NCI-H2196 treated with DMSO at 0.1 percent for 48 hours (cell line): ENCODE results near the gene CCDC179.

Source experiments
- DNase-seq: peaks from one replicate; lab custom pipeline; 2025; ENCODE audit not compliant: unreplicated experiment; lab: John Stamatoyannopoulos, UW

CCDC179 gene

GRCh38 chr11:22808571-22809197 lies 51.6 kb downstream of the CCDC179 start:
- DNase-seq, result no peak

DNA sequence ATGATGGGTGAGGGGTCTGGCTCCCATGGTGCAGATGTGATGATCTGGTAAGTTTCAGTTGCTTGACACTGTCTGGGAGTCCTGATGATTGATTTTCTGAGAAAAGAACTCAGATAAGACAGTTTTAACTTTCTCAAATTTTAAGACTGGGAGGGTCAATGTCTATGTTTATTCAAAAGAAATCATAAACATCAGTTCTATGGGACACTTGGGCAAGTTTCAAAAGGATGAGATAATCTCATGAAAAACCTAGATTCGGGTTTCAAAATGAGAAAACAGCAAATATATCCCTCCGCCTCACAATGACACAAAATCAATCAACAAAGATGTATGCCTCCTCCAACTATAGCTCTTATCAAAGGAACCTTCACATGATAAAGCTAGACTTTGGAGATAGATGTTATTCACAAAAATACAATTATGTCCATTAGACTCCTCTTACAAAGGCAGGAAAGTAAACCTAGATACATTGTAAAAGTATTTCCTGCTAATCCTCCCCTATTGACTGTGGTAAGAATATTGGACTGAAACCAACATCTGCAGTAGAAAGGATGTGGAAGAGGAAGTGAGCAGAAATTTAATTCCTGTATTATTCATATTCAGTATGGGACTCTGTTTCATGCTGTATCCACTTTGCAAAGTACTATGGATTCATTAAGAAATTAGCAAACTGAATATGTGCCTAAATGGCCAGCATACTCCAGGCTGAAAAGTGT lies 52.3 kb downstream of the CCDC179 start:
- peak; percentile 1 for DNase-seq

DNA sequence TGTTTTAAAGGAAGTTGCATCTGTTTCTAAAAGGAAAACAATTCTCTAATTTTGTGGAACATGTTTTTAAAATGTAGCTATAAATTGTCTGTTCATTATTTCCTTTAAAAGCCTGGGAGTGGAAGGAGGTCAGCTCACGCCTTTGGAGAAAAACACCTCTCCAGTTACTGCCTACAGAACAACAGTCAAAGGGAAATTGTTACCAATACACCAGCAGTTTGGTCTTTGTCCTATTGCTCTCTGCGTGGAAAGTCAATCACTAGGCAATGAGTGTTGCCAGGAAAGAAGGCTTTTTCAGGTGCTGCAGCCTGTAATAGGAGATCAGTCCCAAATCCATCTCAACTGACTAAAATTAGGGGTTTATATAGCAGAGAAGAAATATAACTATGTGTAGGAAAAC lies 52.9 kb downstream of the CCDC179 start:
- no peak for DNase-seq

DNA sequence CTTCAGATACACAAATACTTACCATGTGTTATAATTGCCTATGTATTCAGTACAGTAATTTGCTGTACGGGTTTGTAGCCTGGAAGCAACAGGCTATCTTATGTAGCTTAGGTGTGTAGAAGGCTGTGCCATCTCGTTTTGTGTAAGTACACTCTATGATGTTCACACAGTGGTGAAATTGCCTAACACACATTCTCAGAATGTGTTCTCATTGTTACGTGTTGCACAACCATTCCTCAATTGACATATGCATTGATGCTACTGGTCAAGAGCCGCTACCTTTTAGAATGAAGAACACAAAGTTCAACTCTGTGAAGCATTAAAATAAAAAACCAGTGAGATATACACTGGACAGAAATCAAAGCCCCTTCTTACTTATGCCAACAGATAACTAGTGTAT lies 57.4 kb downstream of the CCDC179 start:
- DNase-seq, result no peak

DNA sequence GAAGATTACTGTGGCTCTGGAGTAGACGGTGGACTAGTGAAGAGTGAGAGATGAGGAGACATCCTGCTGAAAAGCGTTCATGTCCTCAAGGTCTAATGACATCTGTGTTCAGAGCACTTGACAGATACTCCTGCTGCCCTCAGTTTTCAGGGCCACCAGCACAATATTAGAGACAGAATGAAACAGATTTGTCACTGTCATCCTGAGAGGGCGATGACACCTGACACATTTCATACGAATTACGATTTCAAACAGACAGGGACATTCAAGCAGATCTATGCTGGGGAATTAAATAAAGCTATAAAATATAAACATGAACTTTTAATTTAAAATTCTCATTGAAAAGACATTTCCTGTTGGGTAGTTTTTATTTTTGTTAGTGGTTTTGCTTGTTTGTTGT lies 59.8 kb downstream of the CCDC179 start:
- DNase-seq, result no peak

DNA sequence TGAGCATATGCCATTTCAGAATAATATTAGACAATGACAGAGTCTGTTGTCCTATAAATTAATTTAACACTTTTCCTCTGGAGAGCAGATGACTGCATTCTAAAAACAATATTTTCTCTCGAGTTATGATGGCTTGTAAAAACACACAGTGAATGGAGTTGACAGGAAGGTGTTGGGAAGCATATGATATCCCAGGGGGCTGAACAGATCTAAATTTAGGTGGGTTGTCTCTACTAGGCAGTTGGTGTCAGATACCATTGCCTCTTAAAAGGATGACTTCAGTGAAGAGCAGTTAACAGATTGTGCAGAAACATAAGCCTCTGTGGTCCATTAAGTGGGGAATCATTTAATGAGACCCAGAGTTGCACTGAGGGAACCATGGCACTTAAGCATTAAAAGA lies 61.4 kb downstream of the CCDC179 start:
- DNase-seq, result no peak

DNA sequence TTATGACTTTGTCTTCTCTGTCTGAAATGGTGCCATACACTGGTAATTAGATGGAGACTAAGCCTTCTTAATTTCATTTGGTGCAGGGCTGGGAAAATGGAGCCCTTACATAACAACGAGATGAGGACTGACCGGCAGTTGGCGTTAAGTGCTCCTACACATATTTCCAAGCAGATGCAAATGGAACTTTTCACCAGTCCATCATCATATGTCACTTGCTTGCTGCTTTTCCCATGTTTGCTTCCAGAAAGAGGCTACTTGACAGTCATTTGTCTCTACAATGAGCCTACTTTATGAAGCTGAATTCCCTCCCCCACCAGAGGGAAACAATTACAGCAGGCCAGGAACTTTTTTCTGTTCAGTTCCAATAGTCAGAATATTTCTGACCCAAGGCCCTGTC lies 63.2 kb downstream of the CCDC179 start:
- DNase-seq, result no peak
